Neural crest cell (in vitro differentiated cells): Measurements from ENCODE around the gene PDPN. TPM values are rescaled to one million over a fixed set of nuclear protein-coding genes. Genes with fewer than 3 reads are reported as not detected.

Experiments used
- DNase-seq: peaks from one replicate; pipeline ENCODE4 v3.0.0; 2021; ENCODE audit warnings: low read depth, mixed read lengths, low spot score
- H3K27ac Mint-ChIP-seq: one replicate; pipeline ENCODE4 v1.8.0; 2021; ENCODE audit warnings: mild to moderate bottlenecking, mixed read lengths; ENCODE audit not compliant: unreplicated experiment
- H3K27me3 Mint-ChIP-seq: 2 replicates; pipeline ENCODE4 v1.8.0; 2021; ENCODE audit warnings: low read depth, mild to moderate bottlenecking, mixed read lengths
- H3K36me3 Mint-ChIP-seq: 2 replicates; pipeline ENCODE4 v1.8.0; 2021; ENCODE audit warnings: low read depth, mild to moderate bottlenecking, mixed read lengths
- H3K4me1 Mint-ChIP-seq: 2 replicates; pipeline ENCODE4 v1.8.0; 2021; ENCODE audit warnings: mixed read lengths
- H3K4me3 Mint-ChIP-seq: one replicate; pipeline ENCODE4 v1.8.0; 2021; ENCODE audit warnings: mild to moderate bottlenecking, mixed read lengths
- H3K9me3 Mint-ChIP-seq: 2 replicates; pipeline ENCODE4 v1.8.0; 2021; ENCODE audit warnings: mixed read lengths
- CTCF ChIP-seq: fragments of 200-600 bp; sonication (generic); conservative IDR thresholded peaks from 2 replicates; pipeline ENCODE4 v1.5.0; 2021; ENCODE audit warnings: antibody characterized with exemption, mild to moderate bottlenecking
- total RNA-seq: library from RNA; stranded (reverse); gene quantifications from 2 replicates; pipeline ENCODE4 v1.2.1, GENCODE V29; 2021

PDPN gene
- total RNA-seq, 1 donor from 2014 or later: 47.4 TPM

GRCh38 chr1:13618483-13618882 lies 34.9 kb downstream of the PDPN start:
- DNase-seq: no peak
- H3K27ac Mint-ChIP-seq: no peak overlapping the region
- H3K4me1 Mint-ChIP-seq: no peaks in the 10 kb centered on the region
- peaks cover 12% of the 10 kb centered on the region for H3K36me3 Mint-ChIP-seq
- no peaks in the 10 kb centered on the region for H3K27me3 Mint-ChIP-seq
- H3K9me3 Mint-ChIP-seq: no peaks in the 10 kb centered on the region
- H3K4me3 Mint-ChIP-seq: no peak overlapping the region
- TF ChIP-seq CTCF: no peak

- Mint-ChIP-seq H3K27ac (no peak overlapping the region), H3K27me3 (no peaks in the 10 kb centered on the region), H3K36me3 (peaks cover 7% of the 10 kb centered on the region), H3K9me3 (no peaks in the 10 kb centered on the region), H3K4me1 (no peaks in the 10 kb centered on the region), H3K4me3 (no peak overlapping the region)
- no peak for TF ChIP-seq CTCF
- no peak for DNase-seq
These were observed 36.3 kb downstream of the PDPN start for GRCh38 chr1:13619909-13620308.

- no peak for TF ChIP-seq CTCF
- H3K4me3 Mint-ChIP-seq: no peak overlapping the region
- peaks cover 3% of the 10 kb centered on the region for H3K36me3 Mint-ChIP-seq
- no peak overlapping the region for H3K27ac Mint-ChIP-seq
- no peaks in the 10 kb centered on the region for H3K27me3 Mint-ChIP-seq
- no peaks in the 10 kb centered on the region for H3K9me3 Mint-ChIP-seq
- no peak for DNase-seq
- no peaks in the 10 kb centered on the region for H3K4me1 Mint-ChIP-seq
These were observed 37.2 kb downstream of the PDPN start for GRCh38 chr1:13620825-13621224.

- Mint-ChIP-seq H3K27ac (no peak overlapping the region), H3K4me1 (no peaks in the 10 kb centered on the region), H3K27me3 (no peaks in the 10 kb centered on the region), H3K9me3 (no peaks in the 10 kb centered on the region), H3K4me3 (no peak overlapping the region), H3K36me3 (no peaks in the 10 kb centered on the region)
- TF ChIP-seq CTCF: no peak
- no peak for DNase-seq
These were observed 38.8 kb downstream of the PDPN start for GRCh38 chr1:13622446-13622845.

GRCh38 chr1:13623021-13623637 lies 39.5 kb downstream of the PDPN start:
- Mint-ChIP-seq H3K27me3 (no peaks in the 10 kb centered on the region), H3K27ac (no peak overlapping the region), H3K4me3 (no peak overlapping the region), H3K36me3 (no peaks in the 10 kb centered on the region), H3K4me1 (no peaks in the 10 kb centered on the region), H3K9me3 (peaks cover 1% of the 10 kb centered on the region)
- no peak for TF ChIP-seq CTCF
- DNase-seq: no peak
